HG02642 (cell line): ENCODE results near the gene CDK5R2.
"Not testable (repeated sequence)": the region's sequence is repeated elsewhere in the genome, so short reads cannot be mapped to it uniquely, and the experiment has no call there.

Experiments used
- ATAC-seq: cut with Tn5 transposase; IDR thresholded peaks from one replicate; pipeline ENCODE4 v1.9.1; 2021; ENCODE audit warnings: mild to moderate bottlenecking; ENCODE audit not compliant: unreplicated experiment, poor library complexity

Gene CDK5R2

DNA sequence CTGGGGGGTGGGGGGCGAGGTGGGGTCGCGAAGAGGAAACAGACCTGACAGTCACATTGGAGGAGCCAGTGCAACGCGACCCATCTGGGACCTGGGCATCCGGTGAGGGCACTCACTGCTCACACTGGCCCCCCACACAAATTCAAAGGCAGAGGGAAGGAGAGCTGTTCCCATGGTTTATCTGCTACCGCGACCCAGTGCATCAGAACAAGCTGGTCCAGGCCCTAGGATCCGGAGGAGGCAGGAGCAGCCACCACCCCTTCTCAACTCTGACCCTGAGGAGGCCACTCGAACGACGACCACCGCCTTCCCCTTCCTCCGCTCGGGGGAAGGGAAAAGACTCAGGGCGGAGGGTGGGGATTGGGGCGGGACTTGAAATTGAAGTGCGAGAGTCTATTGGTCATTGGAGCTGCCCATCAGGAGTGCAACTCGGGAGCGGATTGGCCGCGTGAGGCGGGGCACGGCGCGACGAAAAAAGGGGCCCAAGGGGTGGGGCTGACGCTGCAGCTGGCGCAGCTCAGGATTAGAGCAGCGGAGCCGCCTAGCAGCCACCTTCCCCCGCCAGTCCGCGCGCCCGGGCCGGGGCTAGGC, at the start of gene CDK5R2:
CDK5R2 (plus strand) TSS at position 526 of the 591 bp plus-strand sequence. CDS start 155 bp downstream, outside the sequence.
- ATAC-seq: peak; percentile 95

GRCh38 chr2:218910741-218911140, 48.7 kb upstream of the CDK5R2 start:
- ATAC-seq: no peak

GRCh38 chr2:218920504-218920903, 39.0 kb upstream of the CDK5R2 start:
- ATAC-seq: no peak

GRCh38 chr2:218924757-218925156, 34.7 kb upstream of the CDK5R2 start:
- no peak for ATAC-seq

GRCh38 chr2:218925434-218925833, 34.0 kb upstream of the CDK5R2 start:
- no peak for ATAC-seq

GRCh38 chr2:218927422-218927821, 32.0 kb upstream of the CDK5R2 start:
- no peak for ATAC-seq

DNA sequence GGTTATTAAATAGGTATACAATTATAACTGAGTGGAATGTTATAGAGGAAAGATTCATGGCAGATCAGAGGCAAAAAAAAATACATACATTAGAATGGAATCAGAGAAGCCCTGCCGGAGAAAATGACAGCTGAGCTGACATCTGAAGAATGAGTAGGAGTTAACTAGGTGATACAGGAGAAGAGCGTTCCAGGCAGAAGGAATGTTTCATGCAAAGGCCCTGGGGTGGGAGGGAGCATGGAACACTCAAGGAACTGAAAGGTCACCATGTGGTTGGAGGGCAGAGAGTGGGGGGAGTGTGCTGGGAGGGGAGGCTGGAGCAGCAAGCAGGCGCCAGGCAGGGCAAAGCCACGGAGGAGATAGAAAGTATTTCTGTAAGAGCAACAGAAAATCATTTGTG, 31.6 kb upstream of the CDK5R2 start:
- no peak for ATAC-seq

DNA sequence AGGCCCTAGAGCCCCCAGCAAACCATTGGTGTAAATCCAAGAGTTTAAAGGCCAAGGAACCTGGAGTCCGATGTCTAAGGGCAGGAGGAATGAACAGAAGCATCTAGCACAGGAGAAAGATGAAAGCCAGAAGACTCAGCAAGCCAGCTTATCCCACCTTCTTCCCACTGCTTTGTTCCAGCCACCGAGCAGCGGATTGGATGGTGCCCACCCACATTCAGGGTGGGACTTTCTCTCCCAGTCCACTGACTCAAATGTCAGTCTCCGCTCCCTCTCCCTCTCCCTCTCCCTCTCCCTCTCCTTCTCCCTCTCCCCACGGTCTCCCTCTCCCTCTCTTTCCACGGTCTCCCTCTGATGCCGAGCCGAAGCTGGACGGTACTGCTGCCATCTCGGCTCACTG, 29.0 kb upstream of the CDK5R2 start:
- not testable (repeated sequence) for ATAC-seq

GRCh38 chr2:218931751-218932150, 27.7 kb upstream of the CDK5R2 start:
- ATAC-seq: not testable (repeated sequence)

DNA sequence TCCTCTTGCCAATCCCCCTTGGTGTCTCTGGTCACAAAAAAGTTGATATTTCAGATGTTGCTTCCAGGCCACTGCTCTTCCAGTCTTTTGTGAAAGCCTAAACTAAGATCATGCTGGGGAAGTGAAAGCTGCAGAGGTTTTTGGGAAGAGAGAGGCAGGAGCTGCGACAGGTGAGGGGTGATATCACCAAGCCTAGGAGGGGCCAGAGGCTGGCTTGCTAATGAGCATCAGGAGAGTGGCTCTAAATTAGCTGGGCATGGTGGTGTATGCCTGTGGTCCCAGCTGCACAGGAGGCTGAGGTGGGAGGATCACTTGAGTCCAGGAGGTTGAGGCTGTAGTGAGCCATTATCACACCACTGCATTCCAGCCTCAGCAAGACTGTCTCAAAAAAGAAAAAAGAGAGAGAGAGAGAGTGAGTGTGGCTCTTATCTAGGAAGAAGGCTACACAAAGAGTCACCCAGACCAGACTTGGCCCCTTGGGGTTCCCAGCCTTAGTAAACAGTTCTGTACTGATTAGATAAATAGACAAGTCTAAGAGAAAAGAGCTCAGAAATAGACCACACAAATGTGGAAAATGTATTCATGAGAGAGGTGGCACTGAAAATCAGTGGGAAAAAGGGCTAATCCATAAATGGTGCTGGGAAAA, 14.6 kb upstream of the CDK5R2 start:
- ATAC-seq: no peak

DNA sequence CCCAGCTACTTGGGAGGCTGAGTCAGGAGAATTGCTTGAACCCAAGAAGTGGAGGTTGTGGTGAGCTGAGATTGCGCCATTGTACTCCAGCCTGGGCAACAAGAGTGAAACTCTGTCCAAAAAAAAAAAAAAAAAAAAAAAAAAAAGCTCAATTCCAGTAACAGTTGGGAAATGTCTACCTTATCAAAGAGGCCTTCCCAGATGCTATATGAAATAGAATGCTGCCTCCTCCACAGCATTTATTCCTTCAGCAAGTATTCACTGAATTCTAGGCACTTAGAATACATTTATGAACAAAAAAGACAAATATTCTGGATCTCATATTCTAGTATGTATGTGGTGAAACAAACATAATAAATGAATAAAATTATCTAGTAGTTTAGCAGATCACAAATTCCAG, 12.8 kb upstream of the CDK5R2 start:
- ATAC-seq: no peak

- ATAC-seq: no peak
Measured at GRCh38 chr2:218952160-218952559, 7.3 kb upstream of the CDK5R2 start.

DNA sequence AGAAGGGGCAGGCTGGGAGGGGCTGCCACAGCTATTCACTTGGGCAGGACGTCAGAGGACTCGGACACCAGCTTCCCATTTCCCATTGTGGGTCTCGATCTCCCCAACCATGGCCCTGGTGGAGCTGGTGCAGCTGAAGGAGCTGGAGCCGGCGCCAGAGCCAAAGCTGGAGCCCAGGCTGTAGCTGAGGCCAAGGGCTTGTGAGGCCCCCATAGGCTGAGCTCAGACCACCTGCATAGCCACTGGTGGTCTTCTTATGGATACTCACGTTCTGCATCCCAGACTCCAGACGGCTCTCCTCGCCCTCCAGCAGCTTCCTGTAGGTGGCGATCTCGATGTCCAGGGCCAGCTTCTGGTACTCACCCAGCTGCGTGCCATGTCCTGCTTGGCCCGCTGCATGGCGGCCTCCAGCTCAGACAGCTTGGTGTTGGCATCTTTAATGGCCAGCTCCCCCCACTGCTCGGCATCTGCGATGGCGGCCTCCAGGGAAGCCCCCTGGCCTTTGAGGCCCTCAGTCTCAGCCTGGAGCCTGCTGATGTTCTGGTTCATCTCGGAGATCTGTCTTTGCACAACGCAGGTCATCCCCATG, 6.0 kb upstream of the CDK5R2 start:
- ATAC-seq: no peak

- no peak for ATAC-seq
Measured at GRCh38 chr2:218954541-218955300, 4.7 kb upstream of the CDK5R2 start.

- ATAC-seq: no peak
Measured at GRCh38 chr2:218956039-218956438, 3.4 kb upstream of the CDK5R2 start.

DNA sequence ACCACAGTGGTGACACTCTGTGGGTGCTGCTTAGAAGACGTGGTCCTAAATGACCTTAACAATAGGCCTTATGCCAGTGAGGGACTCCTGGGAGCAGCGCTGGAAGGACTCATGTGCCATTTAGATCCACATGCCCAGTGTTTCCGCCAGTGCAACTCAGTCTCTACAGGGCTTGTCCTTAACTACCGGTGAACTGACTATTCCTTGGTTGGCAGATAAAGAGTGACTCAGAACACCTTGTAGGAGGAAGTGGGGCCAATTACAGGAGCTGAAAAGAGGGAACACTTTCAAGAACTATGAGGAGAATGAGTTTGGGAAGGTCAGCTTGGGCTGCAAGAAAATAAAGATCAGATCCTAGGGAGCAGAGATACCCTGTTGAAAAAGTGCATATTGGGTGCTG, 1.8 kb upstream of the CDK5R2 start:
- no peak for ATAC-seq

DNA sequence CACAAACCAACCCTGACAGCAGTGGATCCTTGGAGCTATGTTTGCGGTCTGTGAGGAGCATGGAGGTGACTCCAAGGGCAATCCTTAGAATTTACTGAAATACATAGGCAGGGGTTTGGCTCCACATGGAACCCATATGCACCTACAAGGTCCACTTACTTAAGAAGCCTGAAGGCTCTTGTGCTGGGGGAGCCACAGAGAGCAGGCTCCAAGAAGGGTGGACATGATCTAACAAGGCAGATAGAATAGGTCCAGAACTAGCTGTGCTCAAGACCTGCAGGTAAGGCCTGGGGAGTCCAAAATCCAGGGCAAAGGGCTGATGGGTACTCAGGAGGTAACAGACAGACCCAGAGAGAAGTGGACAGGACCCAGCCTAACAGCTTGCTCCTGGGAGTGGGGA, 1.2 kb upstream of the CDK5R2 start:
- ATAC-seq: no peak

DNA sequence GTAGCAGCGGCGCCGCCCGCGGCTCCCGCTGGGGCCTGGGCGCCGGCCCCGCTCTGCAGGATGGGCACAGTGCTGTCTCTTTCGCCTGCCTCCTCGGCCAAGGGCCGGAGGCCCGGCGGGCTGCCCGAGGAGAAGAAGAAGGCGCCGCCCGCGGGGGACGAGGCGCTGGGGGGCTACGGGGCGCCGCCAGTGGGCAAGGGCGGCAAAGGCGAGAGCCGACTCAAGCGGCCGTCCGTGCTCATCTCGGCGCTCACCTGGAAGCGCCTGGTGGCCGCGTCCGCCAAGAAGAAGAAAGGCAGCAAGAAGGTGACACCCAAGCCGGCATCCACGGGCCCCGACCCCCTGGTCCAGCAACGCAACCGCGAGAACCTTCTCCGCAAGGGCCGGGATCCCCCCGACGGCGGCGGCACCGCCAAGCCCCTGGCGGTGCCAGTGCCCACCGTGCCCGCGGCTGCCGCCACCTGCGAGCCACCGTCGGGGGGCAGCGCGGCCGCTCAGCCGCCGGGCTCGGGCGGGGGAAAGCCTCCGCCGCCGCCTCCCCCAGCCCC, 369 bp downstream of the CDK5R2 start:
- ATAC-seq: no peak

DNA sequence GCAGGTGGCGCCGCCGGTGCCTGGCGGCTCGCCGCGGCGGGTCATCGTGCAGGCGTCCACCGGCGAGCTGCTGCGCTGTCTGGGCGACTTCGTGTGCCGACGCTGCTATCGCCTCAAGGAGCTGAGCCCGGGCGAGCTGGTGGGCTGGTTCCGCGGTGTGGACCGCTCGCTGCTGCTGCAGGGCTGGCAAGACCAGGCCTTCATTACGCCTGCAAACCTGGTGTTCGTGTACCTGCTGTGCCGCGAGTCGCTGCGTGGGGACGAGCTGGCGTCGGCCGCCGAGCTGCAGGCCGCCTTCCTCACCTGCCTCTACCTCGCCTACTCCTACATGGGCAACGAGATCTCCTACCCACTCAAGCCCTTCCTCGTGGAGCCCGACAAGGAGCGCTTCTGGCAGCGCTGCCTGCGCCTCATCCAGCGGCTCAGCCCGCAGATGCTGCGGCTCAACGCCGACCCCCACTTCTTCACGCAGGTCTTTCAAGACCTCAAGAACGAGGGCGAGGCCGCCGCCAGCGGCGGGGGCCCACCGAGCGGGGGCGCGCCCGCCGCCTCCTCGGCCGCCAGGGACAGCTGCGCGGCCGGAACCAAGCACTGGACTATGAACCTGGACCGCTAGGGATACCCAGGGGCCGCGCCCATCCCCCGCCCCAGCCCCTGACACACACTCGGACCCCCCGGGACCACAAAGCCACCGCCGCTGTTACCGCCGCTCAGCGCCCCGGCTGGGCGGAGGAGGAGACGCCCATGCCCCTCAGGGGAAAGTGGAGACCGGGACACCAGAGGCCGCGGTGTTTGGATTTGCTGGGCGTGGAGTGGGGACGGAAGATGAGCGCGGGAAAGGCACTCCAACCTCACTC, 1.1 kb downstream of the CDK5R2 start:
- no peak for ATAC-seq

DNA sequence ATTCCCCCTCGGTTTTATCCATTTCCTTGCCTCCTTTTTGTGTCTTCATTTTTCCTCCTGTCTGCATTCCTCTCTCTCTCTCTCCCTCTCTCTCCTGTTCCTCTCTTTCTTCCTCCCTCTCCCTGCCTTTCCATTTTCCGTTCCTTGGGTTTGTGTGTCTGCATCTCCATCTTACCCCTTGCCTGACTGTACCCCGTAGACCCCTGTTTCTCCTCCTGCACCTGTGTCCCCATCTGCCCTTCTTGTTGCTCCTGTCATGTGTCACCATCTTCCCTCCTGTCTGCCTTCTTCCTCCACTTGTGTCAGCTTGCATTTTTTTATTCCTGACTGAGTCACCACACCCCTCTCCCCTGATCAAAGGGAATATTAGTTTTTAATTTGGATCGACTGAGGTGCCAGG, 1.8 kb downstream of the CDK5R2 start:
- no peak for ATAC-seq
